Keratinocyte (primary cell): Measurements from ENCODE around the gene PYDC2.

Source experiments
- EZH2 ChIP-seq: IDR thresholded peaks from one replicate; pipeline ENCODE4 v1.6.1; 2012; ENCODE audit warnings: inconsistent platforms, mild to moderate bottlenecking, low read length, moderate library complexity
- TF ChIP-seq, protein P1 (sequence below), 3 experiments: IDR thresholded peaks in 1 of 3; conservative IDR thresholded peaks in 1 of 3; optimal IDR thresholded peaks in 1 of 3; 2 replicates in 2 of 3; 3 replicates in 1 of 3; pipeline versions ENCODE3 to v1.5.1; 2011; ENCODE audit warnings: low read length in 3 of 3, mild to moderate bottlenecking in 3 of 3, moderate library complexity in 2 of 3, control low read depth in 1 of 3, inconsistent platforms in 1 of 3; ENCODE audit not compliant: insufficient read depth in 2 of 3; ENCODE audit errors: extremely low read depth in 1 of 3

DNA sequence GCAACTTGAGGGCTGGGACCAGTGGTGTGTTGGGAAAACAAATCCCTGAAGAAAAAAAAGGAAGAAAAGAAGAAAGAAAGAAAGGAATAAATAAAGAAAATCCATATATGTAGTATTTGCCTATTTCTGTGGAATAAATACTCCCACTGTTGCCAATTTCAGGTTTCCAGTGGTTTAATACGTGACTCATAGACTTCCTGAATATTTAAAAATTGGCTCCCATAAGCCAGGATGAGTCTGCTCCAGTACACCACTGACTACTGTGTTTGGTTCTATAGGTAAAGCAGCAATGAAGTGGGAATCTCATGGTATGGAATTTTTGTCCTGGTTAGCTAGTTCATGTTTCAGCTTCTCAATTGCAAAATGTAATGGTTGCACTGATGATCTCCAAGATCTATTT, 31.6 kb downstream of the PYDC2 start:
- TF ChIP-seq, protein P1, sequence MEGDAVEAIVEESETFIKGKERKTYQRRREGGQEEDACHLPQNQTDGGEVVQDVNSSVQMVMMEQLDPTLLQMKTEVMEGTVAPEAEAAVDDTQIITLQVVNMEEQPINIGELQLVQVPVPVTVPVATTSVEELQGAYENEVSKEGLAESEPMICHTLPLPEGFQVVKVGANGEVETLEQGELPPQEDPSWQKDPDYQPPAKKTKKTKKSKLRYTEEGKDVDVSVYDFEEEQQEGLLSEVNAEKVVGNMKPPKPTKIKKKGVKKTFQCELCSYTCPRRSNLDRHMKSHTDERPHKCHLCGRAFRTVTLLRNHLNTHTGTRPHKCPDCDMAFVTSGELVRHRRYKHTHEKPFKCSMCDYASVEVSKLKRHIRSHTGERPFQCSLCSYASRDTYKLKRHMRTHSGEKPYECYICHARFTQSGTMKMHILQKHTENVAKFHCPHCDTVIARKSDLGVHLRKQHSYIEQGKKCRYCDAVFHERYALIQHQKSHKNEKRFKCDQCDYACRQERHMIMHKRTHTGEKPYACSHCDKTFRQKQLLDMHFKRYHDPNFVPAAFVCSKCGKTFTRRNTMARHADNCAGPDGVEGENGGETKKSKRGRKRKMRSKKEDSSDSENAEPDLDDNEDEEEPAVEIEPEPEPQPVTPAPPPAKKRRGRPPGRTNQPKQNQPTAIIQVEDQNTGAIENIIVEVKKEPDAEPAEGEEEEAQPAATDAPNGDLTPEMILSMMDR (optimal IDR thresholded peaks at IDR 0.05 in 1 of 3, IDR thresholded peaks at IDR 0.05 in 1 of 3, conservative IDR thresholded peaks at IDR 0.05 in 1 of 3; ENCODE audit: extremely low read depth in 1 of 3, insufficient read depth in 2 of 3, low read length in 3 of 3) = no peak
- TF ChIP-seq EZH2 = no peak
